Measurements from ENCODE around the gene RPS4Y1.
"Not testable (repeated sequence)": the region's sequence is repeated elsewhere in the genome, so short reads cannot be mapped to it uniquely, and the experiment has no call there.

The RPS4Y1 gene

DNA sequence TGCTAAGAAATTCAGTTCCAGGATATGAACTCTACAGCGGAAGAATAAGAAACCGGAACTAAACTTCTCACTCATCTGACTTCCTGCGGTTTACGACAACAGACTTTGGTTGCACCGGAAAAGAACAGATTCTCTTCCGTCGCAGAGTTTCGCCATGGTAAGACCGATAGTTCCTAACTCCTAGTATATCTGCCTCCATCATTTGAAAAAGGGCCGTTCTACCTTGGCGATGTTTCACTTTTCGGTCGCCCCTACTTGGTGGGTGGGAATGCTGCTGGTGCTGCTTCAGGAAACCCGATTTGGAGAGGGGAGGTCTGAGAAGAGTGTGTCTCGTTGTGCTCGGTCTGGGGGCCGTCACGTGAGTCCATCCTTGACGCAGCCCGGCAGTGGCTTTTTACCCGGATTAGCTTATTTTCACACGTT lies at the start of gene RPS4Y1:
TSS of gene RPS4Y1 (plus strand) at position 132 of the 423 bp plus-strand sequence. CDS start at position 155, 23 bp downstream.
- peak; percentile 72 for DNase-seq

DNA sequence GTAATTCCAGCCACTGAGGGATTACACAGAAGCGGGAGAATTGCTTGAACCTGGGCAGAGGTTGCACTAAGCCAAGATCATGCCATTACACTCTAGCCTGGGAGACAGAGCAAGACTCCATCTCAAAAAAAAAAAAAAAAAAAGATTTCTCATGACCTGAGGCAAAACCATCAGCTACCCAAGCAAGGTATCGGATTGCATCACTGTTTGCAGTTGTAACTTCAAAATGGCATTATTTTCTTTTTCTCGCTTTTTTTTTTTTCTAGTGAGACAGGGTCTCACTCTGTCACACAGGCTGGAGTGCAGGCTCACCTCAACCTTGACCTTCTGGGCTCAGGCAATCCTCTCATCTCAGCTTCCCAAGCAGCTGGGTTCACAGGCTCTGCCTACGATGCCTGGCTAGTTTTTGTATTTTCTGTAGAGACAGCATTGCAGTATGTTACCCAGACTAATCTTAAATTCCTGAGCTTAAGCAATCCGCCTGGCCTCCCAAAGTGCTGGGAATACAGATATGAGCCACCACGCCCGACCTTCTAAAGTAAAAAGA lies 44.4 kb upstream of the RPS4Y1 start:
- DNase-seq: no peak

DNA sequence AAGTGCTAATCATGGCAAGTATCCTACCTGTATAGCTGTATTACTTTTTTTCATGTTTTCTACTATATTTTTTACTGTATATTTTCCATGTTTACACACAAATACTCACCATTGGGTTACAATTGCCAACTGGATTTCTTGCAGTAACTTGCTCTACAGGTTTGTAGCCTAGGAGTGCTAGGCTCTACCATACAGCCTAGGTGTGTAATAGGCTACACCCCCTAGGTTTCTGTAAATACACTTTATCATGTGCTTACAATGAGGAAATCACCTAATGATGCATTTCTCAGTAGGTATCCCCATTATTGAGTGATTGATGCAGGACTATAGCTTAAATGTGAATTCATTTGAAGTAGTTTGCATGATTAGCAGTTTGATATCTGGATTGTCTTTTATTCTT lies 43.4 kb upstream of the RPS4Y1 start:
- DNase-seq: no peak

DNA sequence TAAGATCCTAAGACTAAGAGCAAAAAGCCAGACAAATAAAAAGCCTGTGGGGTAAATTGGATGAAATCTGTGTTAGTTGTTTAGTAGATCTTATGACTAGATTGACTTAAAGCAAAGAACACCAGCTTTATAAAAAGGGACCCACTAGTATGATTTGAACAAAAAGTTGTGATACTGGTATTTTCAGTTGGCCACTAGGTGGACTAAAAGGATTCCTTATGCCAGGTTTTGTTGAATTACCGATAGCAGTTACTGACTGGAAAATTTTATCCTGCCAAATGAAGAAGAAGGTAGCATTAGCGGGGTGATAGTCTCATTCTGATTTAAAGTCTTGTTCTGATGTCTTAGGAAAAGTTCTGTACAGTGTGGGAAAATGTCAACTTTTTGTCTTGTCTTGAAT lies 41.2 kb upstream of the RPS4Y1 start:
- DNase-seq: peak; percentile 6

DNA sequence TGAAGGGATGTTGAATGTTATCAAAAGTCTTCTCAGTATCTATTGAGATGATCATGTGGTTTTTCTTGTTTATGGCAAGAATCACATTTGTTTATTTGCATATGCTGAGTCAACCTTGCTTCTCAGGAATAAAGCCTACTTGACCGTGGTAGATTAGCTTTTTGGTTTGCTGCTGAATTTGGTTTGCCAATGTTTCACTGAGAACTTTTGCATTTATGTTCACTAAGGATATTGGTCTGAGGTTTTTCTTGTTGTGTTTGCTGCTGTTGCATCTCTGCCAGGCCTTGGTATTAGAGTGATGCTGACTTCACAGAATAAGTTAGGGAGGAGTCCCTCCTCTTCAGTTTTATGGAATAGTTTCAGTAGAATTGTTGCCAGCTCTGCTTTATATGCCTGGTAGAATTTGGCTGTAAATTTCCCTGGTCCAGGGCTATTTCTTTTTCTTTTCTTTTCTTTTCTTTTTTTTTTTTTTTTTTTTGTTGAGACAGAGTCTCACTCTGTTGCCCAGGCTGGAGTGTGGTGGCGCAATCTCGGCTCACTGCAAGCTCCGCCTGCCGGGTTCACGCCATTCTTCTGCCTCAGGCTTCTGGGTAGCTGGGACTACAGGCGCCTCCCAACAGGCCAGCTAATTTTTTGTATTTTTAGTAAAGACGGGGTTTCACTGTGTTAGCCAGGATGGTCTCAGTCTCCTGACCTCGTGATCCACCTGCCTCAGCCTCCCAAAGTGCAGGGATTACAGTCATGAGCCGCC lies 24.1 kb upstream of the RPS4Y1 start:
- not testable (repeated sequence) for DNase-seq

DNA sequence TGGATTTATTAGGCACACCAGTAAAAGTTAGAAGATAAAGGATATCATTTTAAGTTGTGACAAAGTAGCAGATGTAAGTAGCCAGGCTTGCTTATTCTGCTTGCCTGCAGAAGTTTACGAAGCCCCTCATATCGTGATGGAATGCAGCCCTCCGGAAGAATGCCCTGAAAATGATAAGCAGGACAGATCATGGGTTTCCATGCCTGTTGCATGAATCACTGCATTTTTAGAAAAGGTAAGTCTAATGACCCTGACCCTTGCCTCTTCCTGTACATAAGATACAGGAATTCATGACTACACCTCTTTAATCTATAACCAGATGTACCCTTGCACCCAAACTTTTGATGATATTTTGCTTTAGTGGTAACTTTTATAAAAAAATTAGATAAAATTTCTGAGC lies 16.9 kb upstream of the RPS4Y1 start:
- DNase-seq: no peak

DNA sequence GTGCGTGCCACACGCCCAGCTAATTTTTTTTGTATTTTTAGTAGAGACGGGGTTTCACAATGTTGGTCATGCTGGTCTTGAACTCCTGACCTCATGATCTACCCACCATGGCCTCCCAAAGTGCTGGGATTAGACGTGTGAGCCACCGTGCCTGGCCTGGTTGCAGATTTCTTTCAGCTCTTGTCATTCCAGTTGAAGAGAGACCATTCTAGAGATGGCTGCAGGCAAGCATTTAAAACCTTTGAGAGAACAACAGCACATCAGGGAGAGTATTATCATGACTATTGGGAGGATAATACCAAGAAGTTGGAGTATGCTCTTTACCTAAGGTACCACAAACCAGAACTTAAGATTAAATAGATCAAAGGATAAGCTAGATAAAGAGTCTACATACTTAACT lies 12.9 kb upstream of the RPS4Y1 start:
- no peak for DNase-seq

DNA sequence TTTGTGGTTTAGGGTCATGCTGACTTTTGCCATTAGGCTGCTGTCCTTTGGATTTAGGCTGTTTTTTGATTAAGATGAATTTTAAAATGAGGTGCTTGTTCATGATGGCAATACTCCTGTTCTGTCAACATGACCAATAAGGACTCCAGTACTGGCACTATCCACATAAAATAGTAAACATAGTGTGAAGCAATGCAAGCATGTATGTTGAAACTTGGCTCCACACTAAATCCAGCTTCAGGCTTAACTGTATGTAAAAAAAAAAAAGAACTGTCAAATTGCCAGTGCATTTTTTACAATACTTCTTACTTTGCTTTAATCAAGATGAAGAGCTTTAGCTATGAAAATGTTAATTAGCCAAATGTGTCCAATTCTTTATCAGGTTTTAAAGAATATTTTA lies 6.2 kb upstream of the RPS4Y1 start:
- no peak for DNase-seq

DNA sequence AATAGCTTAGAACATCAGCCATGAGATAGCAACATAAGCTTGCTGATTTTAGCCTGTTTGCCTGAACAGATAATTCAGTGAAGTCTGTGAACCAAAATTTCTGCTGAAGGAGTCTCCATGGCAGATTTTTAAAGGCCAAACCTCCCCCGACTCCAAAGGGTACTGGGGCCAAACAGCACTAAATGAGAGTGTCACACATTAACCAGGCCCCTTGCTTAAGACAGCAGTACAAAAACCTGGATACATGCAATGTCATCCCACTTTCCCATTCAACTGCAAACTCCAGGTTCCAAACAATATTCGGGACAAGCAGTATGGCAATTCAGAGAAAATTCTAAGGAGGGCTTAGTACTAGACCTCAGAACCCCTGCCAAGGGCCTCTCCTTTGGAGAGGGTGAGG lies 4.3 kb upstream of the RPS4Y1 start:
- DNase-seq: no peak

DNA sequence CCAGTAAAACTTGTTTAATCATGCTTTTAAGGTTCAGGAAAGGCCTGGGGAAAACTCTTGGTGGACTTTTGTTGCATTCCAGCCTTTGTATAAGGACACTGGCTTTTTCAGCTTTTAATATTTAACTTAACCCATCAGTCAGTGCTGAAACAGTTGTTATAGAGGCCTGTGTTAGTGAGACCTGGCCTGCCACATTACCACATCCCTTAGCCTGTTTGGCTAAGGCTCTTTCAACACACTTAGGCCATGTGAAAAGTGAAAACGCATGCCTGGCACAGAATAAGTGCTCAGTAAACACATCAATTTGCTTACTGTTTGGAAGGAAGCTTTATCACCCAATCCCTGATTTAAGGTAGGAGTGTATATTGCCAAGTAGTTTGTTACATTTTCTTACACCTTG lies 3.5 kb upstream of the RPS4Y1 start:
- DNase-seq: no peak

DNA sequence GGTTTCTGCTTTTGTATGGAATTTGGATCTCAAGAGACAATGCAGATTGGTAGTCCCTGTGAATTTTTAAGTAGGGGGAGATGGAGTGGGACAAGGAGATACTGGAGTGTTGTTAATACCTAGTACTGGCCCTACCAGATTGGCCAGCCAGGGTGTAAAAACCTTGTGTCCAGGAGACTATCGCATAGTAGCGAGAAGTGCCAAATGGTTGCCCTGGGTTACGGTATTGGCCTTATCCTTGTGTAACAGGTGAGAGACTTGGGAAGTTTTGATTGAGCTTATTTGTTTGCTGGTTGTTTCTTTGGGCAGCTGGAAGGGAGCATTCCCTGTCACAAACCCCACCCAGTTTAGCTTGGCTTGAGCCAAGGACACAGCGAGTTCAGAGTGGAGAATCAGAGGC lies 5.4 kb downstream of the RPS4Y1 start:
- DNase-seq: no peak

DNA sequence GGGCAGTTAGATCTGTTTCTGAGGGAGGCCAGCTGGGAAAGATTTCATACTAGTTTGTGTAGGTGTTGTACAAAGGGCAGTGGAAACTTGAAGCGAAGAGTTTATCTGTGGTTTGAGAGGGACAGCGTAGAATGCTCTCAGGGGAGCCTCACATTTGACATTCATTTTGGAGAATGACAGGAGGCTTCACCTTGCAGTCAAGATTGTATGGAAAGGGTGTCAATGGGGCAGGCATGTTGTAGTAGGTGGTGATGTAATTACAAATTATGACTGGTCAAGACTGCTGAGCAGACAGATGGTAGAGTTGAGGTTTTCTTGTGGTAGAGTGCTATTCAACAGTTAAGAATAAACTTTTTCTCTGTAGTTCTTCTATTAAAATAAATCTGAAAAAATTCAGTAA lies 7.0 kb downstream of the RPS4Y1 start:
- DNase-seq: no peak

DNA sequence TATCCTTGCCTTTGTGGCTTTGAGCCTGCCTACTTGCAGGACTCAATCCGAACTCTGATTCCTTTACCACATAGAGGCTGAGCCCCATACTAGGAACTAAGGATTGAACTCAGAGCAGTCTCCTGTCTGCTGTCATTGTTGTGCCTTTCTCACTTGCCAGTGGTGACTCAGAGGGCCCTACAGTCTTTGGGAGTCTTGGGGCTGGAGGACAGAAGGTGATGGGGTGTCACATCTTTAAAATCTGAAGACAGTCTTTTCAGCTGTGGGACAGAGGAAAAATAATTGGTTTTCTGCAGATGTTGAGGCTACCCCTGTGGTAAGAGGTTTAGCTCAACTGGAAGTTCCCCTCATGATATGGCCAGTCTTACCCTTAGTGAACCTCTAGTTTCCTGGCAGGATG lies 8.0 kb downstream of the RPS4Y1 start:
- no peak for DNase-seq

DNA sequence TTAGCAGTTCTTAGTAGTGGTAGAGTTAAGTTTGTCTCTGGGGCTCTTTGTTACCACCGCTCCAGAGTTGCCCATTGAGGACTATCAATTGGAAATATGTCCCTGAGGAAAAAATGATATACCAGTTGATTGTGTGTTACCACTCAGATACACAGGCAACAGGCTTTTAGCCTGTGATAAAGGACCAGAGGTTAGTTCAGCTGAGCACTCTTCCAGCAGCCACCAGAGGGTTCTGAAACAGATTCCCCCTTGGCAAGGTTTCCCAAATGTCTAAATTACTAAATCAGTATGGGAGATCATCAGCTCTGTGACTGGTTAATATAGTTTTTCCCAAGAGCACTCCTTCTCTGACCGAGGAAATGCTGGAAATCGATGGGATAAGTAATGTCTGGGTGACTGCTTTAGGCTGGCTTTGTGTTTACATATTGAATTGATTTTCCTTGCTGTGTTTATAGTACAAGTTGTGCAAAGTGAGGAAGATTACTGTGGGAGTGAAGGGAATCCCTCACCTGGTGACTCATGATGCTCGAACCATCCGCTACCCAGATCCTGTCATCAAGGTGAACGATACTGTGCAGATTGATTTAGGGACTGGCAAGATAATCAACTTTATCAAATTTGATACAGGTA lies 12.9 kb downstream of the RPS4Y1 start:
- DNase-seq: no peak

DNA sequence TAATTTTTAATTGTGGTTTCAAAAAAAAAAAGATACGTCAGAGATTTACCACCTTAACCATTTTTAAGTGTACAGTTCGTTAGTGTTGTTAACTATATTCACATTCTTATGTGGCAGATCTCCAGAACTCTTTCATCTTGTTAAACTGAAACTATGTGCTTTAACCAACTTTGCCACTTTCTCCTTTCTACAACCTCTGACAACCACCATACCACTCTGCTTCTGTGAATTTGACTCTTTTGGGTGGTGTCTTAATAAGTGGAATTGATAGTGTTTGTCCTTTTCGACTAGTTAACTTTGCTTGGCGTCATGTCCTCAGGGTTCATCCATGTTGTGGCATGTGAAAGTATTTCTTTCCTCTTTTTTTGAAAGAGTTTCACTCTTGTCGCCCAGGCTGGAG lies 15.7 kb downstream of the RPS4Y1 start:
- DNase-seq: no peak

DNA sequence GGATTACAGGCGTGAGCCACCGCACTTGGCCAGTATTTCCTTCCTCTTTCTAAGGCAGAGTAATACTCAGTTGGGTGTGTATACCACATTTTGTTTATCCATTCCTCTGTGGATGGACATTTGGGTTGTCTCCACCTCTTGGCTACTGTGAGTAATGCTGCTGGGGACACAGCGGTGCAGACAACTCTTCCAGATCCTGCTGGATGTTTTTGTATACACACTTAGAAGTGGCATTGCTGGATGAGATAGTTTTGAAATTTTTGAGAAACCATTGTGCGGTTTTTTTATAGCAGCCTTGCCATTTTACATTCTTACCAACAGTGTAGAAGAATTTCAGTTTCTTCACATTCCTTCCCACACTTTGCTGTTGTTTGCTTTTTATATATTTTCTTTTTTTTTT lies 16.3 kb downstream of the RPS4Y1 start:
- no peak for DNase-seq

DNA sequence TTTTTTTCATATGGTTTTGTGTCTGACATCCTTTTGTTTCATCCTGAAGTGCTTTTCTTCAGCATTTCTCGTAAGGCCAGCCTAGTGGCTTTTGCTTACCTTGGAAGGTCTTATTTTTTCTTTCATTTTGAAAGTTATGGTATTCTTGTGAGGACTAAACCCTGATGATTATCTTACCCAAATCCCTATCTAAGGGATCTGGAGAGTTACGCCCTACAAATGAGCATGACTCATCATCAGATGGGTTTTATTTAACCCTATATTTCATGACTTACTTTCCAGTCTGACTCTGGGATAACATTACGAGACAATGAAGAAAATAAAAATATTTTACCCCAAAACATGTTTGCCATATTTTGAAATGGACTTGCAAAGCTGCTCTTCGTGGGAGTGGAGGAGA lies 18.4 kb downstream of the RPS4Y1 start:
- no peak for DNase-seq

DNA sequence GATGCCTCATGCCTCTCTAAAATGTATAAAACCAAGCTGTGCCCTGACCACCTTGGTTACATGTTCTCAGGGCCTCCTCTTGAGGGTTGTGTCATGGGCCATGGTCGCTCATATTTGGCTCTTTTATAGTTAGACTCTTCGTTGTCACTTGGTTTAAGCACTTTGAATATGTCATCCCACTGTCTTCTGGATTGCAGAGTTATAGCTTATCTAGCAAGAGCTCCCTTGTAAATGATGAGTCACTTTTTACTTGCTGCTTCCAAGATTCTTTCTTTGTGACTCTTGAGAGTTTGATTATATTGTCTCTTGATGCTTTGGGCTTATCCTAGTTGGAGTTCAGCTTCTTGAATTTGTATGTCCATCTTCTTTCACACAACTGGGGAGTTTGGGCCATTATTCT lies 19.1 kb downstream of the RPS4Y1 start:
- no peak for DNase-seq

DNA sequence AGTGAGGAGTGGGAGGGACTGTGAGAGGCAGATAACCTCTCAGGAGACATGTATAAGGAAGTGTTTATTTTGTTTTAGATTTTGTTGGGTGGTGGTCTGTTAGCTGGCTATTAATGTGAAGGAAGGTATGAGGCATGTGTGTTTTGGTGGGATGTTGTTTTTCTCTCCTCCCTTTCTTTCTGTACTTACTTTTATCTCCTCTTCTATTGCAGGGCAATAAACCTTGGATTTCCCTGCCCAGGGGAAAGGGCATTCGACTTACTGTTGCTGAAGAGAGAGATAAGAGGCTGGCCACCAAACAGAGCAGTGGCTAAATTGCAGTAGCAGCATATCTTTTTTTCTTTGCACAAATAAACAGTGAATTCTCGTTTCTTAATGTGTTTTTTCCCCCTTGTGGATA lies 25.2 kb downstream of the RPS4Y1 start:
- DNase-seq: no peak

DNA sequence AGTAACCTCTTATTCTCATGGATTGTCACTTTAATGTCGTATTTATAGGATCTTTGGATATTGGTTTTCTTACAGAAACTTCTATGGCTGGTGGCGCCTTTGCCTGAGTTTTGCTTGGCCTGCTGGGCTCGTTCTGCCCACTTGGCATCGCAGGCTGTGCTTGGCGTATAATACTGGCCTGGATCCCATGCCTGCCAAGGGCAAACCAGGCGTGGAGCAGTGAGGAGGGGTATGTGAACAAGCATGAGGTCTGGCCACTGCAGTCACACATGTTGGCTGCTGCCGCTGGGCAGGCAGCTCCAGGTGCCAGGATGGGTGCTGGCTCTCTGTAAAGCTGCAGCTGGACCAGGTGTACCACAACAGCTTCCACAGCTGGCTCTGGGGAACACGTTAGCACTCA lies 26.1 kb downstream of the RPS4Y1 start:
- DNase-seq: no peak

DNA sequence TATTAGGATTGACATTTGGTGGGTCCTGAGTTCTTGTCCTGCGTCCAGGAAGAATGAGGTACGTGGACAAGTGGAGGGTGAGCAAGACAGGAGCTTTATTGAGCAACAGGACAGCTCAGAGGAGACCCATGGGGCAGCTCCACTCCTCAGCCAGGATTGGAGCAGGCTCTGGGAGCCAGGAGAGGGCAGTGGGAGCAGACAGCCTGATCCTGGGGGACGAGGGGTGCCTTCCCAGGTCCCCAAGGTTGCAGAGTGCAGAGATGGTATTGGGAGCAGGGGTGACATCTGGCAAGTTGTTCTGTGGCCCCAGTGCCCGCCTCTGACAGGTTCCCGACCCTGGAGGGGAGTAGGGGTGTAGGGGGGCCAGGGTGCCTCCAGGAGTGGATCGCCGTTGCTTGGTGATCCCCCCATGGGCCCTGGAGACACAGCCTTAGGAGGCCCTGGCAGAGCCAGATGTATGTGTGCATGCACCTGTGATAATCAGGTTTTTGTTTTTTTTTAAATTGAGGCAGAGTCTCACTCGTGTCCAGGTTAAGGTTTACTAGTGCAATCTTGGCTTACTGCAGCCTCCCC lies 26.7 kb downstream of the RPS4Y1 start:
- DNase-seq: no peak

DNA sequence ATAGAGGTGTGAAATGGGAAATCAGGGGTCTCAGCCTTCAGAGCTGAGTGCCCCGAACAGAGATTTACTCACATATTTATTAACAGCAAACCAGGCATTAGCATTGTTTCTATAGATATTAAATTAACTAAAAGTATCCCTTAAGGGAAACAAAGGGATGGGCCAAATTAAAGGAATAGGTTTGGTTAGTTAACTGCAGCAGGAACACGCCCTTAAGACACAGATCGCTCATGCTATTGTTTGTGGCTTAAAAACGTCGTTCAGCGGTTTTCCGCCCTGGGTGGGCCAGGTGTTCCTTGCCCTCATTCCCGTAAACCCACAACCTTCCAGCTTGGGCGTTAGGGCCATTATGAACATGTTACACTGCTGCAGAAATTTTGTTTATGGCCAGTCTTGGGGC lies 30.8 kb downstream of the RPS4Y1 start:
- not testable (repeated sequence) for DNase-seq

DNA sequence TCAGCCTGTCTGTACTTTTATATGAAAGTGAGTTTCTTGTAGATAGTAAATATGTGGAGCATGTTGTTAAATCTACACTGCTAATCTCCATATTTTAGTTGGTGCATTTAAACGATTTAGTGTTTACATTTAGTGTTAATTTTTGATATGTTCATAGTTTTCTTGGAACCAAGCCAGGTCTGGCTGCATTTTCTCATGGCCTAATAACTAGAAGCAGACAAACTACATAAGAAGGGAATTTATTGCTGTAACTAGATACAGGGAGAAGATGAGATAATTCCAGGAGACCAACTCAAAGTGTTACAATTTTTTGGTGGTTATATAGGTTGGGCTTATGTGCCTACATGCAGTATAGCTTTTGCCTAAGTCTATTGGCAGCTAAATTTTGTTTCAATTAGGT lies 32.8 kb downstream of the RPS4Y1 start:
- DNase-seq: no peak

DNA sequence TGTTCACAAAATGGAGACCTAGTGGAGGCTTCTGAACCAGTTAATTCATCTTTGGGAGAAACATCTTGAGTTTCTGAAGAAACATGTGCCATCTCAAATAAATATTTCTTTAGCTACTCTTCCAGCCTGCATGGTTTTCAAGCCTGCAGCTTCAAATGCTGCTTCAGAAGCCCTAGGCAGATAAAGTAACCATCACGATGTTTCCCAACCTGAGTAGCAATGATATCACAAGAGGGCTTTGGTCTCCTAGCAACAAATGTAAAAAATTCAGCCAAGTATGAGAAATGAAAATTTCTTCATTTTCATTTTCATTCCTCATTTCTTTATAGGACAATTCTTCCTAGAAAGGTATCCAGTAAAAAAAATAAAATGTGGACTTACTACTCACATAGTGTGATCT lies 42.2 kb downstream of the RPS4Y1 start:
- DNase-seq: no peak
